Fibroblast of the conjunctiva (primary cell): ENCODE data around the gene FANK1.
"Not testable (repeated sequence)": the region's sequence is repeated elsewhere in the genome, so short reads cannot be mapped to it uniquely, and the experiment has no call there.

Experiments
- DNase-seq: peaks from one replicate; pipeline ENCODE4 v3.0.0-alpha.2; 2010; ENCODE audit warnings: low read depth

FANK1 gene

DNA sequence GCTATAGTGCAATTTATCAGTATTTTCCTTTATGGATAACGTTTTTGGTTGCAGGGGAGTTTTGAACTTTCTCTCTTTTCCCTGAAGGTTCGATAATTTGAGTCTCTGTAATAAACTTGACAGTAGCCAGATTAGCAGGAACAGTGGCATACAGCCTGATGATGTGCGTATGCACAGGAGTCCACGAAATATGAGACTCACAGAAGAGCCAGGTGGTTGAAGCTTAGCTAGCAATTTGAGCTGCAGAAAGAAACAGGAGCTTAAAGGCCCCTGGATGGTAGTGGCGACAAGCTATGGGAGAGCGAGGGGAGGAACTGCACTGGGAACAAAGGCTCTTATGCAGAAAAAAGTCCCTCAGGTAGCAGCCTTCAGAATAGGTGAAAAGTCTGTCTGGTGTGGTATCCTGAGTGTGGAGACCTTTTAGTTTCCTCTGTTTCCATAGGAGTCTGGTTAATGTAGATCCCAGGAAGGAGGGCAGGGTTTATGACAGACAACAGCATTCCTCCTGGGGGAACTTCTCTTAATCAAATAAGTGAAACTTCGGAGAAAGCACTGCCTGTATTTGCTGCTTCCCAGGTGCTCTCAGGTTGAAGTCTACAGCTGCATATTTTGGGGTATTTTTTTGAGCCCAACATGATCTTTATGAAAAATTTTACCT, 32.7 kb downstream of the FANK1 start:
- DNase-seq: no peak

DNA sequence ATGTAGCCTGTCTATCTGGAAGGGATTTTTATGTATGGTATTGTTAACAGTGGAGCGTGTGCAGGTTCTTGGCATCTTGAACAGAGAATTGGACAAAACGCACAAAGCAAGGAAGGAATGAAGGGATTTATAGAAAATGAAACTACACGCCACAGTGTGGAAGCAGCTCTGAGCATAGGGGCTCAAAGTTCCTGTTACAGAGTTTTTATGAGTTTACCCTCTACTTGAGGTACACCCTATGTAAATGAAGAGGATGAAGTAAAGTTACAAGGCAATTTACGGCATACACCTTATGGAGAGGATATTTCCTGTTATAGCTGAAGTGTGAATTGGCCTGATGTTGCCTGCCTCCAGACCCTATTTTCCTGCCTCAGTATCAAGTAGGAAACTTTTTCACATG, 33.3 kb downstream of the FANK1 start:
- no peak for DNase-seq

DNA sequence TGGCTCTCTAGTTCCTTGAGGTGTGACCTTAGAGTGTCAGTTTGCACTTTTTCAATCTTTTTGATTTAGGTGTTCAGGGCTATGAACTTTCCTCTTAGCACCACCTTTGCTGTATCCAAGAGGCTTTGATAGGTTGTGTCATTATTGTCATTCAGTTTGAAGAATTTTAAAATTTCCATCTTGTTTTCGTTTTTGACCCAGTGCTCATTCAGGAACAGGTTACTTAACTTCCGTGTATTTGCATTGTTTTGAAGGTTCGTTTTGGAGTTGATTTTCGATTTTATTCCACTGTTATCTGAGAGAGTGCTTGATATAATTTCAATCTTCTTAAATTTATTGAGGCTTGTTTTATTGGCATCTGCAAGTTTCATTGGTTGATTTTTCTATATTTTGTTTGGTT, 37.3 kb downstream of the FANK1 start:
- DNase-seq: no peak

DNA sequence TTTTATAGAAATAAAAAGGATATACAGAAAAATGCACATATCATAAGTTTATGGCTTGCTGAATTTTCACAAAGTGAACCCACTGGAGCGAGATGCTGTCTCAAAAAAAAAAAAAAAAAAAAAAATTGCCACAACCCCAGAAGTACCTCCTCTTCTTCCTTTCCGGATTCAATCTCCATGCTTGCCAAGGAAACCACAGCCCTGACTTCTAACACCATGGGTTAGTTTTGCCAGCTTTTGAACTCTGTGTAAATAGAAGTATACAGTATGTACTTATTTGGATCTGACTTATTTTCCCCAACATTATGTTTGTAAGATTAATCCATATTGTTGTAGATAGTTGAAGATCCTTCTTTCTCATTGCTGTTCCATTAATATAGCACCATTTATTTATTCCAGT, 40.0 kb downstream of the FANK1 start:
- DNase-seq: no peak

DNA sequence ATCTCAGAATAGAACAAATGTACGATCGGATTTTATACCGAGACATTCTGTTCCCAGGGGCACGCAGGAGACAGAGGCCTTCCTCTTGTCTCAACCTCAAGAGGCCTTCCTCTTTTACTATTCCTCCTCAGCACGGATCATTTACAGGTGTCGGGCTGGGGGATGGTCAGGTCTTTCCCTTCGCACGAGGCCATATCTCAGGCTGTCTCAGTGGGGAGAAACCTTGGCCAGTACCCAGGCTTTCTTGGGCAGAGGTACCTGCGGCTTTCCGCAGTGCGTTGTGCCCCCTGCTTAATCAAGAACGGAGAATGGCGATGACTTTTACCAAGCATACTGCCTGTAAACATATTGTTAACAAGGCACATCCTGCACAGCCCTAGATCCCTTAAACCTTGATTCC, 44.2 kb downstream of the FANK1 start:
- DNase-seq: no peak

DNA sequence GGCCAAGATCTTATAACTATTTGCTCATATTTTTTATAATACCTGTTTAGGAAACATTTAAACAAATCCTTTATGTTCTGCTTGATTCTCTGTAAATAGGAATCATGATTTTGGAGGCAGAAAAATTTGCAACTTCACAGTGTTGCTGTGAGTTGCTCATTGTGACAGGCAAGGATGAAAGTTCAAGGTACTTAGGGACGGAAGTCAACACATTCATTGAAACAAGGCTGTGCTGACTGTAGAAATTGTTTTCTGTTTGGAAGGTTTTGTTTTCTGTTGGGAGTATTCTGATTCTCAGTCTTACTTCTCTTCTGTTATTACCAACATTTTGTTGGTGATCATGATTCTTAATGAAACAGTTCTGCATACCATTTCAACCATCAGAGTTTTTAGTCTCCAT, 54.9 kb downstream of the FANK1 start:
- DNase-seq: no peak

DNA sequence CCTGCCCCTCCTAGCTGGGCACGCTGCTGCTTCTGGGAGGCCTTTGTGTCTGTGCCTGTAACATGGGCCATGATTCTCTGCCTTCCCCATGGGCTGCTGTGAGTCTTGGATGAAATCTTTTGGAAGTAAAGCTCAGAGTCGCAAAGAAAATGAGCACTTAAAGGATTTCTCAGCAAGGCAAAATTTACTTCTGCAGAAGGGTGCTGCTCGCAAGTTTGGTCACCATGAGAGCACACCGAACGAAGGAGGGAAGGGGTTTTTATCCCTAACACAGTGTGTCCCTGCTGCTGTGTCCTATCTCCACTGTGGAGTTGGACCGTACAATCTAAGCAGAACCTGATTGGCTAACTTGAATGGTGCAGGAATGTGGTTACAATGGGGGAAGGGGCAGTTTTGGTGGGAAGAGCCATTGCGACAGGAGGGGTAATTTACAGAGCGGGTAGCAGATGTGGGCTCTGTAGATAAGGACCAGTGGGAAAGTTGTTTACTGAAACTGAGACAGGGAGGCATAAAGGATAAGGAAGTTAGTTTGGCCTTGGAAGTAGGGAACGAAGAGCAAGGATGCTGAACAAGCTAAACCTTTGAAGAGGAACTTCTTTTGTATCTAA, 57.5 kb downstream of the FANK1 start:
- no peak for DNase-seq

DNA sequence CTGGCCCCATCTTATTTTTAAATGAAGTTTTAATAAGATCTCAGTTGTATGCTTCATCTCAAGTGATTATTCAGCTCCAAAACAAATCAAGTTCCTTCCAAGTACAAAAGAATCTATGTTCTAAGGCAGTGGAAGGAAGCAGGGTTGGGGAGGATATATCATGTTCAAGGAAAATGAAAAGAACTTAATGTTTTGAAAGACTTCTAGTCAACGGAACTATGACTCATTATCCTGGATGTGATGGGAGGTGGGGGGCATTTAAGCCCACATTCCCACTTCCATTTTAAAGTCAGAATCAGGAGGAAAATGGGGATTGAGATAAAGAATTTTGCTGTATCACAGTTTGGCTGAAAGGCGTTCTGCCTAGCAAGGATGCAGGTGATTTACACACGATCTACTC, 59.4 kb downstream of the FANK1 start:
- no peak for DNase-seq

DNA sequence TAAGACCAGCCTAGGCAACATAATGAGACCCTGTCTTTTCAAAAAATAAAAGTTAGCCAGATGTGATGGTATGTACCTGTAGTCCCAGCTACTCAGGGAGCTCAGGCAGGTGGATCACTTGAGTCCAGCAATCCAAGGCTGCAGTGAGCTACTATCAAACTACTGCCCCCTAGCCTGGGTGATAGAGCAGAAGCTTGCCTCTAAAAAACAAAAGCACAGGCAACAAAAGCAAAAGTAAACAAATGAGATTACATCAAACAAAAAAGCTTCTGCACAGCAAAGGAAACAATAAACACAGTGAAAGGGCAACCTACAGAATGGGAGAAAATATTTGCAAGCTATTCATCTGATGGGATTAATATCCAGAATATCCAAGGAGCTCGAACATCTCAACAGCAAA, 65.4 kb downstream of the FANK1 start:
- no peak for DNase-seq

DNA sequence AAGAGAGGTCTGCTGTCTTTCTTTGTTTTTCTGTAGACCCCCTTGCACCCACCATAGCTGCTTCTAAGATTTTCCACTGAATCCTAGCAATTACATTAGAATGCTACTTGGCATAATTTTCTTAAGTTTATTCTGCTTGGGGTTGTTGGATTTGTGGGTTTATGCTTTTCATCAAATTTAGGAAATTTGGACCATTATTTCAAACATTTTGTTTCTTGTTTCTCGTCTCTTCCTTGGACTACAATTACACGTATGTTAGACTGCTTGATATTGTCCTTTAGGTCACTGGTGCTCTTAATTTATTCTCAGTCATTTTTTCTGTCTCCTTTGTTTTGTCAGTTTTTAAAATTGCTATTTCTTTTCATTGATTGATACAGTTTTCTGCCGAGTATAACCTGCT, 65.8 kb downstream of the FANK1 start:
- no peak for DNase-seq

DNA sequence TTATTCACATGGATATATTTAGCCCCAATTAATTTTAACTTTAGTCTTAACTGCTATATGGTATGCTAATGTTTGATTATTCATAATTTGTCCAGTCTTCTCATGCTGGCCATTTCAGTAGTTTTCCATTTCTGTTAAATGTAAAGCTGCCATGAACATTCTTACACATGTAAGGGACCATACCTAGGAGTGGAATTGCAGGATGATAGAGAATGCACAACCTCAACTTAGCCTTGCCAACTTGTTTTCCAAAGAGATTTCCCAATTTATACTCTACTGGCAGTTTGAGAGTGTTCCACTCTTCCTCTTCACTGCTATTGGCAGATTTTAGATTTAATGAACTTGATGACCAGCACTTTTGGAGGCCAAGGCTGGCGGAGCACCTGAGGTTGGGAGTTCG, 68.2 kb downstream of the FANK1 start:
- DNase-seq: no peak

DNA sequence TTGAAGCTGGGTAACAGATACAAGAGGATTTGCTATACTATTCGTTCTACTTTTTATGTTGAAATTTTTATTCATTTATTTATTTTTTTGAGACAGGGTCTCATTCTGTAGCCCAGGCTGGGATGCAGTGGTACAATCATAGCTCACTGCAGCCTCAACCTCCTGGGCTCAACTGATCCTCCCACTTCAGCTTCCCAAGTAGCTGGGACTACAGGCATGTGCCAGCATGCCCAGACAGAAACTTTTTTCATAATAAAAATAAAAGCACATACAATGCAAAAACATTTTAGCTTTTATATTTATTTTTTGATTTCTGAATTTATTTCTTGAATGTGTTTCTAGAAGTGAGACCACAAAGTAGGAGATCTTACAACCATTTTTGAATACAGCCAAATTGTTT, 71.2 kb downstream of the FANK1 start:
- no peak for DNase-seq

DNA sequence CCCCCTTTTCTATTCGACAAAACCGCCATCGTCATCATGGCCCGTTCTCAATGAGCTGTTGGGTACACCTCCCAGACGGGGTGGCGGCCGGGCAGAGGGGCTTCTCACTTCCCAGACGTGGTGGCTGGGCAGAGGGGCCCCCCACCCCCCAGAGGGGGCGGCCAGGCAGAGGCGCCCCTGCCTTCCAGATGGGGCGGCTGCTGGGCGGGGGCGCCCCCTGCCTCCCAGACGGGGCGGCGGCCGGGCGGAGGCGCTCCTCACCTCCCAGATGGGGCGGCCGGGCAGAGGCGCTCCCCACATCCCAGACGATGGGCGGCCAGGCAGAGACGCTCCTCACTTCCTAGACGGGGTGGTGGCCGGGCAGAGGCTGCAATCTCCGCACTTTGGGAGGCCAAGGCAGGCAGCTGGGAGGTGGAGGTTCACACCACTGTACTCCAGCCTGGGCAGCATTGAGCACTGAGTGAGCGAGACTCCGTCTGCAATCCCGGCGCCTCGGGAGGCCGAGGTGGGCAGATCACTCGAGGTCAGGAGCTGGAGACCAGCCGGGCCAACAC, 73.8 kb downstream of the FANK1 start:
- DNase-seq: not testable (repeated sequence)

DNA sequence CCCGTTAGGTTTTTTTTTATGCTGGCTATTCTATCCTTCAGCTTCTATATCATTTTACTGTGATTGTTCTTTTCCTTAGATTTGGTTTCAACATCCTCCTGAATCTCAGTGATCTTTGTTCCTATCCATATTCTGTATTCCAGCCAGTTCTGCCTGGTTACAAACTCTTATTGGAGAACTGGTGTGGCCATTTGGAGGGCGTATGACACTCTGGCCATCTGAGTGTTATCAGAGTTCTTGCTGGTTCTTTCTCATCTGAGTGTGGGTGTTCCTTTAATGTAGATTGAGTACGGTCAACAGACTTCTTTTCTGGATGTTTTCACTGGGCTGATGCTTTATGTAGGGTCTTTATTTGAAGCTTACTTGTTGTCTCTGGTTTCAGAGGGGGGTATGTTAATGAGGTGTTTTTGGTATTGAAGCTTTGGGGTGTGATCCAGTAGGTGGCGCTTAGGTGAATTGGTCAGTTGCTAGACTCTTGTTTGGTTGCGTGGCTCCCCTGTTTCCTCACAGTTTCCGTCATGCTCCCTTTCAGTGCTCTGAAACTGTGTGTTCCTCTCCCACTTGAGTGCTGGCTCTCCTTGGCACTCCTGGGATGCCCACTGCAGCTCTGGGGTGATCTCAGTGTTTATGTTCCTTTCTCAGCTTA, 80.7 kb downstream of the FANK1 start:
- no peak for DNase-seq

DNA sequence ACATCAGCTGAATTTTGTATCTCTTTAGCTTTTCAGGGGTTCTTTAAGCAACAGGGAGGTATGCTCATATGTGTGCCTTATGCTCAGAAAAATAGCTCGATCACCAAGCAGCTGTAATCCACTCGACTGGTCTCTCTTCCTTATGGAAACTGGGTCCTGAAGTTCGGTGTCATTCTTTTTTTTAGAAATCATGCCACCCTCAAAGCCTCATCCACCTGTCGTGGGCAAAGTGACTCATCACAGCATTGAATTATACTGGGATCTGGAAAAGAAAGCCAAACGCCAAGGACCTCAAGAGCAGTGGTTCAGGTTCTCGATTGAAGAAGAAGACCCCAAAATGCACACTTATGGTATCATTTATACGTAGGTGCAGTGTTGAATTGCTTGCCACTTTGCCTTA, 83.6 kb downstream of the FANK1 start:
- DNase-seq: no peak

DNA sequence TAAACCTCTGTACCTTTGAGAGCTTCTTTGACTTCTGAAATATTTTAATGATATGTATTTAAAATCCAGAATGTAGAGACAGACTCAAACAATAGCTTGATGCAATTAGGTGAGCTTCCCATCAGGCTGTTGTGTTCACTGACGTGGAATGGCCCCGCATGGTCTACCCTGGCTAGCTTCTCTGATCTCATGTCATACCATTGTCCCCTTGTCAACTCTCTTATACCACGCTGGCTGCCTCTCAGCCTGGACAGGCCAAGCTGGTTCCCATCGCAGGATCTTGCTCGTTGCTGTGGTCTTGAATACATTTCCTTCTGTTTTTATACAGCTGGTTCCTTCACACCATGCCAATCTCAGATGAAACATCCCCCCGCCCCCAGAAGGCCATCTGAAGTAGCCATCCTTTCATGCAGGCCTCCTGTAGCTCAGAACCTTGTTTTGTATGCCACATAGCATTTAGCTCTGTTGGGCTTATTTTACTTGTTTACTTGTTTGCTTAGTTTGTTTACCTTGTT, 84.2 kb downstream of the FANK1 start:
- DNase-seq: no peak

DNA sequence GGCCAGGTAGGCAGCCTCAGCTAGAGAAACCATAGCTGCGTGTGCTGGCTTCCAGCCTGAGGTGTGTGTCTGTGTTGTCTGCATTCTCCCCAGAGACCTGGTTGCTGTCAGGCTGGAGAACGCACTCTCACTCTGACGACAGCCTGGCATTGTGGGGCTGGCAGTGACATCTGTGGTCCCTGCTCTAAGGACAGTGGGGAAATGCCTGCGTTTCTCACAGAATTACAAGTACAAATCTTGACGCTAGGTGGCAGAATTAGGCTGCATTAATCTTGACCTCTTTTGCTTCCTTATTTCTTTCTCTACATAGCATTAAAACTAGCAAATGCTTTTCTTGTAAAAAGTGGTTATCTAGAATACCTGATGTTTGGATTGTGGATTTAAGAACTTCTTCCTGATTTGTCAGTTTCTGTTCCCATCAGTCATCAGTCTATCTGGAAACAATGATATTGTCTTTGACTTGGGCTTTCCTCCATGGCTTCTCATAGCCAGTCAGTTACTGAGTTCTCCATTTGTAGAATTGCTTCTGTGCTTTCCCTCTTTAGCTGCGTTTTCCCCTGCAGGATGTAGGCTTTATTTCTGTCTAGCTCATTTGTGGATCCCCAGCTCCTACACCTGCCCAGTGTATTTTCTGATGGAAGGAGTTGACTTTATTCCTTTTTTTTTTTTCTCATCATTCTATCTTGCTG, 86.0 kb downstream of the FANK1 start:
- DNase-seq: peak; percentile 57

DNA sequence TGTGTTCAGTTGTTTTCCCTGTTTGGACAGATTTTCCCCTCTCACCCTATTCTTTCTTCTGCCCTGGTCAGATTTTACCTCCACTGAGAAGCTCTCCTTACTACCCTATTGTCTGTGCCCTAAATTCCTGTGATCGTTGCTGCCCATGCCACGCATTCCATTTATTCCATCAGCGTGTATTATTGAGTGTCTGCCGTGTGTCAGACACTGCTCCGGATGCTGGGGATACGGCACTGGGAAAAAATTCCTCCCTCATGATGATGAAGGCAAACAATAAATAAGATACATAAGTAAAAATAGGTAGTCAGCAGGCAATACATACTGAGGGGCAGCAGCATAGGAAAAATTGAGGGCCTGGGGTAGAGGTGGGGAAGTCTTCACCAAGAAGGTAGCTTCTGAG, 86.8 kb downstream of the FANK1 start:
- DNase-seq: no peak

DNA sequence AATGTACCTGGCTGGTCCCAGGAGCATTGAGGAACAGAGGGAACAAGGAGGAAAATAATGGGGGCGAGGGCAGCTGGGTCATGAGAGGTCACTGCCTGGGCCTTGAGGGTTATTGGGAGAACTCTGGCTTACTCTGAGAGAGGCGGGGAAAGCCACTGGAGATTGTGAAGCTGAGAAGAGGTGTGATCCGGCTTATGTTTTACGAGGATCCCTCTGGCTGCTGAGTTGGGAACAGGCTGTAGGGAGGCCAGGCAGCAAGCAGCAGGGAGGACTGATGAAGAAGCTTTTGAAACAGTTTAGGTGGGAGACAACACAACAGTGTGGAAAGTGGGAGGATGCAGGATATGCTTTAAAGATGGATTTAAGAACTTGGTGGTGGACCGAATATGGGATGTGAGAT, 87.3 kb downstream of the FANK1 start:
- DNase-seq: no peak

DNA sequence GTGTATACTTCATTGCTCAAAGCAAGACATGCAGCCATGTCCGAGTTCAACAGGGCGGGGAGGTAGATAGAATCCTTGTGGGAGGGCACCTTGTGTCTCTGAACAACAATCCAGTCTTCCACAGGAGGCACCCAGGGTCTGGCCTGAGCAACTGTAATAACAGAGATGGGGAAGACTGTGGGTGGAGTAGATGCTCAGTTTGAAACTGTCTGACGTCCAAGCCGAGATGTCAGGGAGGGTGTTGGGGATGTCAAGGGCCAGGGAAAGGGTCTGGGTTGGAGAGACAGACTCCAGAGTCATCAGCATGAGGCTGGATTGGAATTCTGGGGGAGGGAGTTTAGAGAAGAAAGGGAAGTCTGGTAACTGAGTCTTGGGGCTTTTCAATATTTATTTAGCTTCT, 88.0 kb downstream of the FANK1 start:
- DNase-seq: no peak

DNA sequence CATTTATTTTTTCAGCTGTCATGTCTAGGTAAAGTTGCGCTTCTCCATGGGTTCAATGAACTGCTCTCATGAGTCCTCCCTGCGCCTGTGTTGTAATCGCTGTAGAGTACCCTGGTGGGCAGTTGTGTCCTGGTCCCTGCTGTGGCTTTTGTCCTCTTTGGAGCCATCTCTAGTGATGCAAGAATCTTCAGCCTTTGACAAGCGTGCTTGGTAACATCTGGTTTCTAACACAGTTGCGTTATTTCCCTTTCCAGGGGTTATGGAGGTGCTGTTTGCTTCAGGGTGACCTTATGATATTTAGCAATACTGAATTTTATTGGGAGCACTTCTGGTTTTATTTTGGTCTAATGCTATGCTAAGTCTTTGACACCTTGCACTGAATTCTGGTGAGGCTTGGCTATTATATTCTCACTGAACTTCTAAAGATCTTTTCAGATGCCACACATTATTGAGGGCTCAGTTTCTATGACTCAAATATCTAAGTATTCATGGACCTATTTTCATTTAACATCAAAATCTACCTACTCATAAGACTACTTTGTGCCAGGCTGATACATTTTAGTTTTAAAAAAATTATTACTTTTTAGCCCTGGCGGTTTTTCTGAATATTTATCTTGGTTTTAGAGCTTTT, 88.6 kb downstream of the FANK1 start:
- DNase-seq: no peak

DNA sequence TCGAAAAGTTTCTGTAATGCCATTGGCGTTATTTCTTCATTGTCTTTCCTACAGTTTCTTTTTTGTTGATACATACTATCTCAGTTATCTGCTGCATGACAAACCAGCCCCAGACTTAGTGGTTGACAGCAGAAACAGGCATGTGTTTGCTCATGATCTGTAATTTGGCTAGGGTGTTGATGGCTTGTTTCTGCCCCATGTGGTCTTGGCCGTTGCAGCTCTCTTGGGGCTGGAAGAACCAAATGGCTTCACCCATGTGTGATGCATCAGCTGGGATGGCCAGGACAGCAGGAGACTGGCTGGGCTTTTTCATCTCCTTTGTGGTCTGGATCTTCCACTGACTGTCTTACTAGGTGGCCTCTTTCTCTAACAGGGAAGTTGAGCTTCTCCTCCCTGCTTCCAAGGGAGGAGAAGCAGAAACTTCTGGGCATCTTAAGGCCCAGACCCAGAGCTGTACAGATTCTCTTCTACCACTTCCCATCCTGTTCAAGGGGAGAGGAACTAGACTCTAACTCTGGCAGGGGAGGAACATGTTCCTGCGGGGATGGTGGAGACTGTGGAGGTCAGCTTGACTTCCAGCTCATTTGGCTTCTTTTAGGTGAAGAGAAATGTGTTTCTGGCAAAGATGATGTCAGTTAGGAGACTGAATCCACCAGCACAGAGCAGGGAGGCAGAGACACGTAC, 89.3 kb downstream of the FANK1 start:
- DNase-seq: no peak
